Hypothalamus (tissue), 51 donors: ENCODE data around the gene FABP1.

Source experiments
- DNase-seq, 51 donors: peaks; one replicate each; lab custom pipeline; 2025; lab: John Stamatoyannopoulos, UW

FABP1 gene

GRCh38 chr2:88139203-88139702 is 11.4 kb upstream of the FABP1 start:
- no peak for DNase-seq

DNA sequence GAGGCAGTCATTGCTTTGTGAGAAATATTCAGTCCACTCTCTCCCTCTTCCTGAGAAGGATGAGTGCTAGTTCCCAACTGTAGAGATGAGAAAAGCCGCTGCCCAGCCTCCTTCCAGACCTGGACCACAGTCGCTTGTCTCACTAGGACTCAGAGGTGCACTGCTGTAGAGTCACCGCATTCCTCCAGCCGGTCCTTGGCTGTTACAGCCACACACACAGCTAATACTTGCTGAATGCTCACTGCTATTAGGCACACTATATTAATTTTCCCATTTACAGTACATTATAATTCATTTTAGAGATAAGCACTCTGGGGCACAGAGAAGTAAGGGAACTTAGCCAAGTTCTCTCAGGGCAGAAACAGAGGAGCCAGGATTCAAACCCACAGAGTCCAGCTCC is 10.0 kb upstream of the FABP1 start:
- DNase-seq: no peak

DNA sequence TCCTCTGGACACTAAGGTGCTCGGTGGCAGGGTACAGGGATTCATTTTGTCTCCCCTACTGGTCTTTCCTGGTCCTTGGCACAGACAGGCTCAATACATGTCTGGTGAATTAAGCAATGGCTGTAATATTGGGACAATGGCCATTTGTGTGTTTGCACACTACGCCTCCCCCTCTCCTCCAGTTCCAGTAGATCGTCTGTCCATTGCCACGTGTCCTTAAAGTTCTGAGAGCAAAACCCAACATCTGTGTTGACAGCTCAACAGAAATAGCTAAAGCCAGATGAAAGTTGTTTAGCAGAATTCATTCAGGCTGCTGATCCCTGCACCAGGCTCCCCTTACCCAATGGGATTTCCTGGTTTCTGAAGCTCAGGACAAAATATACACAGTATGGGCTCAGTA is 9.0 kb upstream of the FABP1 start:
- peak in 22 of 51 donors; percentile 9 to 66 (median 26) for DNase-seq

- DNase-seq: no peak
Measured at GRCh38 chr2:88133875-88134274, 6.0 kb upstream of the FABP1 start.

DNA sequence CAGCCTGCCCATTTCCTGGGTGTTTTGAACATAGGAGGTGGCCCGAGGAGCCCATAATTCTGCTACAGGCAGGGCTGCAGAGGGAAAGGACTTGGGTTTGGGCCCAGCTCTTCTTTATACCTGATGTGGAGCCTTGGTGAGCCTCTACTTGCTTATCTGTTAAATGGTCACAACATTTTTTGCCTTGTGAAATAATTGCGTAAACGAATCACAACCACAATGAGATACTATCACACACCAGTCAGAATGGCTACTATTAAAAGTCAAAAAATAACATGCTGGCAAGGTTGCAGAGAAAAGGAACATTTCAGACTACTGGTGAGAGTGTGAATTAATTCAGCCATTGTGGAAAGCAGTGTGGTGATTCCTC is 4.1 kb upstream of the FABP1 start:
- DNase-seq: no peak

GRCh38 chr2:88131201-88131998 is 3.5 kb upstream of the FABP1 start:
- no peak for DNase-seq

- DNase-seq: no peak
Measured at GRCh38 chr2:88129313-88129959, 1.6 kb upstream of the FABP1 start.

DNA sequence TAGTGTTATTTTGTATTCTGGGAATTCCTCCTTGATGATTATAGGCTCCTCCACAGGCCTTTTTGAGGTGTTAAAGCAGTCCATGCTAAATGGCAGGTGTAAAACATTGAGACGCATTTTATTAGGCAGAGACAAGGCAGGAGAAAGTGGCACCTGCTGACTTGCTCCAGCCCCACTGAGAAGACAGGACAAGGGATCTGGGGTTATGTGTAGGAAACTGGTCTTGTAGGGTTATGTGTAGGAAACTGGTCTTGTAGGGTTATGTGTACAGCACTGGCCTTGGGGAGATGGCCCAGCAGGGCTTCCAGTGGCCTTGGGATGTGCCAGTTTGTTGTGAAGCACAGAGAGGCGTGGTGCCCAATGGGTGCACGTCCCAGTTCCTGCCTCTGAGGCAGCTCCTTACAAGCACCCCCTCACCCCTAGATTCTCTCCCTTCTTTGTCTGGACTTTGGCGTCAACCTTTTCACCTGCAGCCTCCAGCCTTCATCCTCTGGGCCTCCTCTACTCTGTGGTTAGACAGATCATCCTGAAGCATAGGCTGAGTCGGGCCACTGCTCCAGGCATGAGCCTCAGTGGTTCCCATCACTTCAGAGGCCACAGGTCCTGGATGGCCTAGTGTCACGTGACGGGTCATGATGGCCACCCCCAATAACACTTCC is 921 bp upstream of the FABP1 start:
- no peak for DNase-seq

GRCh38 chr2:88127638-88127887 is 299 bp downstream of the FABP1 start:
- no peak for DNase-seq

DNA sequence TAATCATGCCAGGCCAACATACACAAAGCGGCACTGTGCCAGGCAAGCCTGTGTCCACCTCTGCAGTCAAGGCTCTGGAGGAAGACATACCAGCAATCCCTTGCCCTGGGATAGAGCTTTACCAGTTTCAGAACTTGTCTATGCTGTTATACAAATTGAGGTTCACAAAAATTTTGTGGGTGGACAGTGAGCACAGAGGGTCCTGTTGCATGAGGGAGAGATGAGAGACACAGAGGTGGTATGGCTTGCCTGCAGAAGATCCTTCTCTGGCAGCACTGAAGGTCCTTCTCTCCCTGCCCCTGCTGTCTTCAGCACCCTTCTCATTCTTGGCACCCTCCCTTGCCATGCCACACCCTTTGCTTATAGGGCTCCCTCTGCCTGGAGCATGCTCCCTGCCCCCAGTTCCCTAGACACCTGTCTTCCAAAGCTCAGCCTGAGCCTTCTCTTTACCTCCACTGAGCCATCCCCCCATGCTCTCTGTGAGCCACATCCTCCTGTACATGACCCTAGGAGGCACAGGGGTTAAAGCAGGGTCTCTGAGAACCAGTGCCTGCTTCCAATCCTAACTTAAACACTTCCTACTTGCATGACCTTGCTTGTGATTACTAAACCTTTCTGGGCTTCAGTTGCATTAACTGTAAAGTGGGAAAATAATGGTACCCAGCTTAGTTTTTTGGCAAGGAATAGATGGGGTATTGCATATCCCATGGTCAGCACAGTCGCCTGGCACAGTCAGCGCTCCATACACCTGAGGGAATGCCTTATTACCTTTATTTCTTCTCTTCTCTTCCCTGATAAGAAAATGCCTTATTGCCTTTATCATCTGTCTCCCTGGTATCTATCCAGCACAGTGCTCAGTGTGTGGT is 857 bp downstream of the FABP1 start:
- no peak for DNase-seq

GRCh38 chr2:88125924-88126771 is 1.7 kb downstream of the FABP1 start:
- no peak for DNase-seq

- no peak for DNase-seq
Measured at GRCh38 chr2:88125344-88125923, 2.4 kb downstream of the FABP1 start.

DNA sequence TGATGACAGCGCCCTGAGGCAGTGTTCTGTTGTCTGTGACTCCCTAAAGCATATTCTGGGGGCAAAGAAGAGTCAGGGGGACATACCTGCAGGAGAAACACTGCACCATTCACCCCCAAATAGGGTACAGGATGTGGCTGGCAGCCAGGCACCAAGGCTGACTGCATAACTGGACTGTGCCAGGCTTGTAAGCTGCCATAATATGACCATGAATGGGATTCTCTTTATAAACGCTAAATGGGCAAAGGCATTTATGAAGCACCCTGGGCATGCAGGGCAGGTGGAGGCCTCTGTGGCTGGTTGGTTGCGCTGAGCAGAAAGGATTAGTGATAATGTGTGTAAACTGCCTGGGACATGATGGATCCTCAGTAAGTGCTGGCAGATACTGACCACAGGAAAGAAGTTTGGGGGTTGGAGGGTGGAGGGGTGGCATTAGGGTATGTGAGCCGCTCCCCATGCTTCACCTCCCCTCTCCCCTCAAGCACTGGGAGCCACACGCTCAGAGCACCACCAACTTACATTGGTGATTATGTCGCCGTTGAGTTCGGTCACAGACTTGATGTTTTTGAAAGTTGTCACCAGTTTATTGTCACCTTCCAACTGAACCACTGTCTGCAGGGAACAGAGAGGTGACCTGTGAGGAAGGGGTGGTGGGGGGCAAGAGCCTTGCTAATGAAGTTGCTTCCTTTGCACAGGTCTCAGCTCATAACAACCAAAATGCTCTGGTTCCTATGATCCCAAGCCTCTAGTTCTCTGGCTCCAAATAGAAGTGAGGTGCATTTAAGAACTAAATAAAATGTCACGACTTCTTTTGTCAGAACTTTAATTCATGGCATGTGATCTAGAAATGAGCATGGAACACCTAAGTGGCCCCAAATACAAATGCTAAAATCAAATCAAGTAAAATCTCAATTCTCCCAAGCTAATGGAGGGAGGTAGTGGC is 3.6 kb downstream of the FABP1 start:
- no peak for DNase-seq

DNA sequence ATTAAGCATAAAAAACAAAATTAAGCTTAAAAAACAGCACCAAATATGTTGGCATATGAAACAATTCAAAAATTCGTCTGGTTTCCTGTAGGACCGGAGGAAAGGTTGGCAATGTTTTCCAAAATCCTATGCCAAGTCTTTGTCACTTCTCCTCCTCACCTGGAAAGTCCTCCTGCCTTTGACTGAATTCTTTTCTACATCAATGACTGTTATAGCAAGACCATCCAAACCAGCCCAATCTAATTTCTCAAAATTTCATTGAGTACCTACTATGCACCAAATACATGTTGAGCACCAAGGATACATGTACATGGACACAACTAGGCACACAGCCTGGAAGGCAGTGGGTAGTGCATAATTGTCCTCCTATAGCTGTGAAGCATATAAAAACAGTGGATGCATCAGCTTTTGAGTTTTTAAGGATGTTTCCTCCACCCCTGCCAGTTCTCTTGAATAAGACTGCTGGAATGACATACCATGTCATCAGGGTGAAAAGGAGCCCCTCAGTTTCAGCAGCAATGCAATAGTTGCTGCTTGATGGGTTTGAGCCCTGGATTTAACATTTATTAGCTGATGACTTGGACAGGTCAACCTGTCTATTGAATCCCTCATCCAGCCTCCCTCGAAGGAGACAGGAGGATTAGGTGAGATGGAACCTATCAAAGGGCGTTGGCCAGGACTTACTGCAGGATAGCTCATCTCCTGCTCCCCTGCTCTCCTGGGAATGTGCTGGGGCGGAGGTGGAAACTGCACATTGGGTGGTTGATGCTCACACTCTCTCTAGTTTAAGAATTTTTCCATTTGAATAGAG is 4.5 kb downstream of the FABP1 start:
- no peak for DNase-seq

GRCh38 chr2:88122141-88122884 is 5.5 kb downstream of the FABP1 start:
- no peak for DNase-seq

GRCh38 chr2:88121678-88122077 is 6.2 kb downstream of the FABP1 start:
- no peak for DNase-seq

DNA sequence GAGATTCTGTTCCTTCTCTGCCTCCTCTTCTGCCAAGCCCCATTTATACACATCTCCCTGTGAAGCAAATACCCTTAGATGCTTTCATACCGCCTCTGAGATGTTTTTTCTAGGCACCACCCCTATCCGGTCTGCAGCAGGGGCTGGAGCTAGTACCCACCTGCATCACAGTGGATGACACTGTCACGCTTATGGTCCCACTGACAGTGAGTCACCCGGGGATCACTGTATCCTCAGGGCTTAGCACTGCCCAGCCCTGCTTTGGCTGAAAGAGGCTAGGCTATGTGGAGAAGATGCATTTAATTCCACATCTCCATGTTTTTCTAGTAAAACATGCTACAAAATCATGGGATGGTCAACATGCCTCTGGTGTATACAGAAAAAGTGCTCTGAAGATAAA is 9.9 kb downstream of the FABP1 start:
- no peak for DNase-seq
